Tongue (tissue), 2 donors: ENCODE measurements around the gene SLC26A8. TPM values are rescaled to one million over a fixed set of nuclear protein-coding genes. Genes with fewer than 3 reads are reported as not detected.

Source experiments
- DNase-seq: peaks from one replicate; pipeline ENCODE4 v3.0.0-alpha.2; 2015
- total RNA-seq: library from RNA; depleted of rRNA; stranded (reverse); fragments of >200 nt; gene quantifications from one replicate; pipeline ENCODE4 v1.2.3, GENCODE V29; 2014

SLC26A8 gene
- not detected for total RNA-seq

GRCh38 chr6:36023996-36024795, at the start of gene SLC26A8:
TSS of gene SLC26A8 (minus strand) at chr6:36024641. CDS start at chr6:36019707, 4,934 bp downstream.
- DNase-seq = no peak

GRCh38 chr6:36073587-36073986, 49.1 kb upstream of the SLC26A8 start:
- DNase-seq = no peak

- no peak for DNase-seq
Measured at GRCh38 chr6:36072681-36073080, 48.2 kb upstream of the SLC26A8 start.

- DNase-seq = no peak
Measured at GRCh38 chr6:36071714-36072113, 47.3 kb upstream of the SLC26A8 start.

GRCh38 chr6:36071281-36071680, 46.8 kb upstream of the SLC26A8 start:
- no peak for DNase-seq

GRCh38 chr6:36070252-36070651, 45.8 kb upstream of the SLC26A8 start:
- DNase-seq = no peak

- no peak for DNase-seq
Measured at GRCh38 chr6:36069573-36069972, 45.1 kb upstream of the SLC26A8 start.

GRCh38 chr6:36068586-36068985, 44.1 kb upstream of the SLC26A8 start:
- no peak for DNase-seq

GRCh38 chr6:36068012-36068392, 43.6 kb upstream of the SLC26A8 start:
- no peak for DNase-seq

GRCh38 chr6:36067374-36068011, 43.1 kb upstream of the SLC26A8 start:
- DNase-seq = no peak

GRCh38 chr6:36066817-36067216, 42.4 kb upstream of the SLC26A8 start:
- DNase-seq = no peak

GRCh38 chr6:36065916-36066315, 41.5 kb upstream of the SLC26A8 start:
- no peak for DNase-seq

- DNase-seq = no peak
Measured at GRCh38 chr6:36064770-36065396, 40.4 kb upstream of the SLC26A8 start.

GRCh38 chr6:36063318-36064060, 39.0 kb upstream of the SLC26A8 start:
- no peak for DNase-seq

GRCh38 chr6:36062247-36062646, 37.8 kb upstream of the SLC26A8 start:
- DNase-seq = no peak

GRCh38 chr6:36061236-36061635, 36.8 kb upstream of the SLC26A8 start:
- DNase-seq = no peak

GRCh38 chr6:36056178-36056577, 31.7 kb upstream of the SLC26A8 start:
- no peak for DNase-seq

- DNase-seq = no peak
Measured at GRCh38 chr6:36054956-36055355, 30.5 kb upstream of the SLC26A8 start.

GRCh38 chr6:36054415-36054814, 30.0 kb upstream of the SLC26A8 start:
- DNase-seq = no peak

- DNase-seq = no peak
Measured at GRCh38 chr6:36053878-36054277, 29.4 kb upstream of the SLC26A8 start.

- peak; percentile 53 for DNase-seq
Measured at GRCh38 chr6:36052097-36052496, 27.7 kb upstream of the SLC26A8 start.

GRCh38 chr6:36050947-36051710, 26.7 kb upstream of the SLC26A8 start:
- DNase-seq = no peak
